GM18909 (cell line): ENCODE measurements around the gene NTM.

Experiments
- ATAC-seq: cut with Tn5 transposase; IDR thresholded peaks from one replicate; pipeline ENCODE4 v1.9.1; 2021; ENCODE audit warnings: mild to moderate bottlenecking; ENCODE audit not compliant: unreplicated experiment, poor library complexity

Gene NTM

DNA sequence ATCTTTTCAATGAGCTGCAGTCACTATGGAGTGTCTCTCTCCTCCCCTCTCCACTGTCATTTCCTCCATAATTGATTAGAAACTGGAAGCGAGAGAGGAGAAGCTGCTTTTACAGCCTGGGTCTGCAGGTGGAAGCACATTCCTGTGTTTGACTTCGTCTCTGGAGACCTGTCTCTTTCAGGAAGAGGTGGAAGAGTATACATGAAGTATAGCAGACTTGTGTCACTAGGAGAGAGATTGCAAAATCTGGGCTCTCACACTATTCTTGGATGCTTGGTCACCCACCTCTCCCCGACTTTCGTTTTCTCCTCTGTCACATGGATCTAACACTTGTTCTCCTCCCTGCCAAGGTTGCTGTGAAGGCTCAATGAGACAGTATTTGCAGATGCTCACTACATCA lies 323.3 kb downstream of the NTM start:
- ATAC-seq = no peak

GRCh38 chr11:131694526-131695424 lies 324.4 kb downstream of the NTM start:
- ATAC-seq = peak; percentile 94

- ATAC-seq = no peak
These were observed 325.5 kb downstream of the NTM start for GRCh38 chr11:131695889-131696429.

GRCh38 chr11:131696690-131697089 lies 326.3 kb downstream of the NTM start:
- ATAC-seq = no peak

DNA sequence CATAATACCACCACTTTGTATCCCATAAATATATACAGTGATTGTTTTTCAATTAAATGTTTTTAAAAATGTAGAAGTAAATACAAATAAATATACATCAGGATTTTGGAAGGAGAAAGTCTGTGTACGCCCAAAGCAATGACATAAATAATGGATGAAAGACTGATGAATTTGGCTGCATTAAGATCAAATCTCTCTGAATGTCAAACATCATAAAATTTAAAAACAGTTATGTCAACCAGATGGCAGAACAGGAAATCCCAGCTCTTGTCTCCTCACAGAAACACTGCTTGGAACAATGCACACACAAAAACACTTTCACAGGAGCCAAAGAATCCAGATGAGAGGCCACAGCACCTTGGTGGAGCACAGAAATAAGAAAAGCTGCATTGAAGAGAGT lies 332.9 kb downstream of the NTM start:
- no peak for ATAC-seq

DNA sequence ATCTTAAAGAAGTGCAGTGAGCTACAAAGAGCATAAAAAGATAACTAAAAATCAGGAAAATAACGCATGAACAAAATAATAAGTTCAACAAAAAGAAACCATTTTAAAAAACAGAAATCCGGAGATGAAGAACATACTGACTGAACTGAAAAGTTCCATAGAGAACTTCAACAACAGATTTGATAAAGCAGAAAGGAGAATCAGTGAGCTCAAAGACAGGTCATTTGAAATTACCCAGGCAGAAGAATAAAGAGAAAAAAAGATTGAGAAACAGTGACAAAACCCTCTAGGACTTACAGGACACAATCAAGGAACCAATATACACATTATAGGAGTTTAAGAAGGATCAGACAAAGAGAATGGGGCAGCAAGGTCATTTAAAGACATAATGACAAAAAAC lies 334.3 kb downstream of the NTM start:
- no peak for ATAC-seq

GRCh38 chr11:131710511-131710910 lies 340.1 kb downstream of the NTM start:
- no peak for ATAC-seq

DNA sequence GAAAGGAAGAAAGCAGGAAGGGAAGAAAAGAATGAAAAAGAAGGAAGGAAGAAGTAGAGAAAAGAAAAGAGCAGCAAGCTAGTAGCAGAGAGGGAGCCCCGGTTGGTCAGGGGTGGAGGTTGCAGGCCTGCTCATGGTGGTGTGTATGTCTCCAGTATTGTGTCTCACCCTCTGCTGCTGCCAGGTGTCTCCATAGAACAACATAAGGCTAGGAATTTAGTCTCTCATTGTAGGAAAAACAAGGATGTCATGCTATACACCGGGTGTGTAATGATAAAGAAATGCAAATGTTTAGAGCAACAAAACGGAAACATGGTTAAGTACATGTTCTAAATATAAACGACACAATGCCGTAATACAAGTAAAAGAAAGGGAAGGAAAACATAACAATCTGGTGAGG lies 342.5 kb downstream of the NTM start:
- ATAC-seq = no peak

- no peak for ATAC-seq
These were observed 343.2 kb downstream of the NTM start for GRCh38 chr11:131713529-131714134.

- no peak for ATAC-seq
These were observed 347.2 kb downstream of the NTM start for GRCh38 chr11:131717616-131718015.

- ATAC-seq = no peak
These were observed 352.7 kb downstream of the NTM start for GRCh38 chr11:131723088-131723487.

DNA sequence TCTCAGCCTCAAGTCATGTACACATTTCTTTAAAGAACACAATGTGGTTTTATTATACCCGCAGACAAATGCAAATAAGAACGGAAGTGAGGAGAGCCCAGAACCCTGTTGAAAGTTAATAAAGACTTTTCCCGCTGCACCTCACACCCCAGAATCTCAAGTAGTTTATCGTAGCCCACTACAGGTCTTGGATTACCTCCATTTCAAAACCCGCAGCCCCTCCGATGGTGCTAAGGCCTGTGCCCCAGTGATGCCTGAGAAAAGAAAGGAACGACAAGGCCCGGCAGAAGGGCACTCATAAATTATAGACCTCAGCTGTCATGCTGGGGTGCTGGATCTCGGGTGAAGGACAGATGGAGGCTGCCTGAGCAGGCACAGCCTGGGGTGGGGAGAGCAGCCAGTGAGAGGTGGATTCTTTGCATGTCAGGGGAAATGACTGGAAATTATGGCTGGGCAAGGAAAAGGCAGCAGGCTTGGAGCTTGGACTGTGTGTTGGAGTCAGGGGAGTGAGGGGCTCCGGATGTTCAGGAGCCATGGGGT lies 354.1 kb downstream of the NTM start:
- ATAC-seq = no peak

GRCh38 chr11:131734871-131735270 lies 364.5 kb downstream of the NTM start:
- no peak for ATAC-seq

DNA sequence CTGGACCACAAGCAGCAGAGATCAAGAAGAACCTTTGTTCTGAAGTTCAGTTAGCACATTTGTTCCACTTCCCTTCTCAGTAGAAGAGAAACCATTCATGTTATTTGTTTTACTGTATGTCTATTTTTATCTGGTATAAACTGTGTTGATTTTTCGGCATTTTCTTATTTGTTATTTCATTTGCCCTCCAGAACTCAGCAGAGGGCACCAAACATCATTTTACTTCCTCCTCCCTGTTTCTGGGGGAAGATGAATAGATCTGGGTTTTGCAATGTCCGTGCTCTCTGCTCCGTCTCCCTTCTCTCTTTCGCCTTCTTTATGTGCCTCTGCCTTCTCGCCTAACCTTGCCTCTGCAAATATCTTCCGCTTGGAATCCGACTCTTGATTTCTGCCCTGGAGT lies 366.9 kb downstream of the NTM start:
- ATAC-seq = no peak

DNA sequence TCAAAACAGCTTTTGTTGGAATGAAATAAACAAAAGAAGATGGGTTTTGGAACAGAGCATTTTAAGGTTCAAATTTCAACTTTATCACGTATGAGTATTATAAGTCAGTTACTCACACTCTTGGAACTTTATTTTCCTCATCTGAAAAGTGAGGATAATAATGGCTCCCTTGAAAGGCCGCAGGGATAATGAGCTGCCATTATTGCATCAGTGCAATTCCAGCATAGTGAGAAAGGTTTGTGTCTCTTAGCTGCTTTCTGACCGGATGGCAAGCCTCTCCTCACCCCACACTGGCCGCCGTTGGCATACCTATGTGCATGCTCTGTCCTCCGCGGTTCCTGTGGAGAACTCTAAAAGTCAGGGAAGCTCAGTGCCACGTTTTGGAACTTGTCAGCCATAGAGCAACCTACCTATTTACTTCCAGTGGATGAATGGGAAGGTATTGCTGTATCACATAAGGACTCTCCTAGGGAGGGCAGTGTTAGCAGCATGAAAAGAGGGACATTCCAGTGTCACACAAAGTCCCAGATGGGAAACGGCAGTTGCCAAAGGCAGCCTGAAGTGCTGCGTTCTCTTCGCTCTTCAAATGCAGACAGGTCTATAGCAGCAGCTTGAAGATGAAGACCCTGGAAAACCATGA lies 368.9 kb downstream of the NTM start:
- no peak for ATAC-seq

- ATAC-seq = no peak
These were observed 374.4 kb downstream of the NTM start for GRCh38 chr11:131744847-131745246.

DNA sequence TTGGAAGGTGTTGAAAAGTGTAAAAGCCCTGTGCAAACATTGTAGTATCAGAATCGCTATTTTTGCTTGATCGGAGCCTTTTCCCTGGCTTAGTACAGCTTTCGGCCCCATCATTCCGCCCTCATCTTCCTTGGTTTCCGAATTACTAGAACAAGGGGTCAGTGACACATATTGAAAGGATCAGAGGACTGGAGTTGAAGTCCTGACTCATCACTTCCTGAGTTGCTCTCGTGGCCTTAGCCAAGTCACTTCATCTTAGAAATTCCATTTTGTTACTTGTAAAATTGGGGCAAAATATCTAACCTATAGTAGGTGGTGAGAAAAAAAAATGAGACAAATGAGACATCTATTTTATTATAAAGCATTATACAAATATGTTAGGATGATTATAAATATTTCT lies 375.0 kb downstream of the NTM start:
- ATAC-seq = no peak

DNA sequence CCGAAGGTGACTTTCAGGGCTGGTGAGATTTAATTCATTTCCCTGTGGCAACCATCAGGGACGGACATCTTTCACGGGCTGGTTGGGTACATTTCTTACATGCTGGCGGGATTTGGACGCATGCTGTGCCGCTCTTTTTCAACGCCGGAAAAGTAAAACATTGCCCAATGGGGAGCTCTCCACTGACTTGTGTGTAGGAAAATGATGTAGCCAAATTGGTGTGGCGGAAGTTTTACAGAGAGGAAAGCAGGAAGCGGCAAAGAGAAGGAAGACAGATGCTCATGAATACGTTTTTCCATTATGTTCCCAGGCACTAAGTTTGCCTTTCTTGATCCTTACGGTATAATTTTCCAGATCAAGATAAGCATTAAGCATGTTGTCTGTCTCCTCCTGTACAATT lies 375.8 kb downstream of the NTM start:
- no peak for ATAC-seq

GRCh38 chr11:131748151-131749050 lies 378.0 kb downstream of the NTM start:
- peak; percentile 88 for ATAC-seq

DNA sequence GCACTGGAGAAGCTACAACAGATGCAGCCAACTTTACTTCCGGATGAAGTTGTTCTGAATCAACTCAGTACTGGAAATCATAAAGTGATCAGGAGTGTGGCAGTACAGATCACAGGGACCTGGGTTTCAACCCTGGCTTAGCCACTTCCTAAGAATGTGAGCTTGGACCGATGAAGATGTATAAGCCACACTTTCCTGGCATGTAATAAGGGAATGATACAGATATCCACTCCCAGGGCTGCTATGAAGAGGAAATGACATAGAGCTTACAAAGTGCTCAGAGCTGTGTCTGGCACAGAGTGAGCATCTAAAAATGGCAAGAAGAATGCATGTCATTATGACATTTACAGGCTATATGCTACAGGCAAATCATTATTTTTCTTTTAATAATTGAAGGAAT lies 378.7 kb downstream of the NTM start:
- no peak for ATAC-seq
